ENCODE data around the gene BCKDHA. TPM values are rescaled to one million over a fixed set of nuclear protein-coding genes. Genes with fewer than 3 reads are reported as not detected.
A peak's percentile ranks its signal among the peaks of the same experiment; 100 is the strongest.

Gene BCKDHA
- total RNA-seq, 2 experiments from 2014 or later: 16.8 to 66.4 TPM

DNA sequence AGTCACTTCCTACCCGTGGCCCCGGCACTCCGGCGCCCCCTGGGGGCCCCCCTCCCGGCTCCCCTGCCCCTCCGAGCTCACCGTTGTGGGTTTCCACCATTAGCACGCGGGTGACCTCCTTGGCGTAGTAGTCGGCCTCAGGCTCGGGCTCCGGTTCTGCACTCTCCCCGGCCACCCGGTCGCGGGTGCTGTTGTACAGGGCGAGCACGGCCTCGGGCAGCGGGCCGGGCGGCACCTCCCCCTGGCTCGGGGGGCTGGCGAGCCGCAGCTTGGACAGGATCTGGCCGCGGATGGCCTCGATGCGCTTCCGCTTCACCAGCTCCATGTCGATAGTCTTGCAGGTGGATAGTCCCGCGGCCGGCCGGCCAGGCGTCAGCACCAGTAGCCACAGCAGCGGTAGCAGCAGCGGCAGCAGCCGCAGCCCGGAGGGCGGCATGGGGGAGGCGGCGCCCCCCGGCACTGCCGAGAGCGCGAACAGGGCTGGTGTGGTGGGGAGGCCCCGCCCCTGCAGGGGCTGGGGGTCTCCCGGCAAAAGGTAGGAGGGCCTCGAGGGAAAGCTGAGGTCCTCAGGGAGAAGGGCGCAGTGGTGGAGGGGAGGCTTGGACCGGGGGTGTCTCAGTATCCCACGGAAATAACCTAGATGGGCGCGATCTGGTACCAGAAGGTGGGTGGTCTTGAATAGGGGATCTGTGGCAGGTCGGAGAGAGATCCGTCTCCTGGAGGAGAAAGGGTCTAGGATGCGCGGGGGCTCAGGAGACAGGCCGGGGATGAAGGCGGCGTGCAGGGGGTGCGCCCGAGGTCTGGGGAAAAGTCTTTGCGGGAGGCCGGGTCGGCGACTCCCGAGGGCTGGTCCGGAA lies 44.8 kb upstream of the BCKDHA start:
- peak; percentile 82 for DNase-seq (ENCODE audit: low spot score)
- Histone ChIP-seq H3K4me2 (ENCODE audit: low read length) (peak overlapping the region; percentile 78), H3K79me2 (ENCODE audit: insufficient read depth, low read depth, low read length) (peaks cover 42% of the 10 kb centered on the region; the same call in 1 of the 2 replicates), H3K4me1 (ENCODE audit: insufficient read depth, low read length, poor library complexity, severe bottlenecking) (peaks cover 21% of the 10 kb centered on the region), H3K9me2 (ENCODE audit: insufficient read depth, low read length) (no peaks in the 10 kb centered on the region), H3K27ac (ENCODE audit: low read depth, low read length, poor library complexity, severe bottlenecking) (peak overlapping the region; percentile 54), H3K36me3 (ENCODE audit: insufficient read depth, low read length) (peaks cover 28% of the 10 kb centered on the region), H2AFZ (ENCODE audit: low read length) (peak overlapping the region; percentile 22; the same call in 1 of the 2 replicates), H4K20me1 (ENCODE audit: insufficient read depth, low read length) (peaks cover 4% of the 10 kb centered on the region), H3K4me3 (ENCODE audit: low read depth, low read length, poor library complexity, severe bottlenecking) (peak overlapping the region; percentile 77), H3K9me3 (ENCODE audit: low read length) (no peaks in the 10 kb centered on the region)
- BruUV-seq (replicated peaks): no TSS peak
- intact Hi-C loops (cut with micrococcal nuclease; ENCODE audit: unreplicated experiment): loop anchor here (1.0 to 2.0 kb wide), 3 partner anchors 26 to 90 kb away; partner anchors contain the start of gene CCDC97
- TF ChIP-seq, protein P1, sequence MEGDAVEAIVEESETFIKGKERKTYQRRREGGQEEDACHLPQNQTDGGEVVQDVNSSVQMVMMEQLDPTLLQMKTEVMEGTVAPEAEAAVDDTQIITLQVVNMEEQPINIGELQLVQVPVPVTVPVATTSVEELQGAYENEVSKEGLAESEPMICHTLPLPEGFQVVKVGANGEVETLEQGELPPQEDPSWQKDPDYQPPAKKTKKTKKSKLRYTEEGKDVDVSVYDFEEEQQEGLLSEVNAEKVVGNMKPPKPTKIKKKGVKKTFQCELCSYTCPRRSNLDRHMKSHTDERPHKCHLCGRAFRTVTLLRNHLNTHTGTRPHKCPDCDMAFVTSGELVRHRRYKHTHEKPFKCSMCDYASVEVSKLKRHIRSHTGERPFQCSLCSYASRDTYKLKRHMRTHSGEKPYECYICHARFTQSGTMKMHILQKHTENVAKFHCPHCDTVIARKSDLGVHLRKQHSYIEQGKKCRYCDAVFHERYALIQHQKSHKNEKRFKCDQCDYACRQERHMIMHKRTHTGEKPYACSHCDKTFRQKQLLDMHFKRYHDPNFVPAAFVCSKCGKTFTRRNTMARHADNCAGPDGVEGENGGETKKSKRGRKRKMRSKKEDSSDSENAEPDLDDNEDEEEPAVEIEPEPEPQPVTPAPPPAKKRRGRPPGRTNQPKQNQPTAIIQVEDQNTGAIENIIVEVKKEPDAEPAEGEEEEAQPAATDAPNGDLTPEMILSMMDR (conservative IDR thresholded peaks at IDR 0.05; ENCODE audit: low read length): peak; percentile 89
- no peak for TF ChIP-seq EZH2phosphoT487 (IDR thresholded peaks at IDR 0.05; ENCODE audit: borderline replicate concordance, low read depth, low read length)
- CTCF ChIA-PET (ENCODE audit: unreplicated experiment): interaction anchor here (1.0 to 1.2 kb wide), 2 partner anchors 11 to 26 kb away, joined by 4 read pairs; no protein-coding TSS in a partner anchor
- POLR2A ChIA-PET: interaction anchor here (0.6 to 1.7 kb wide), 5 partner anchors 10 to 88 kb away, joined by 3 to 7 read pairs (median 4); partner anchors contain the start of gene B9D2

DNA sequence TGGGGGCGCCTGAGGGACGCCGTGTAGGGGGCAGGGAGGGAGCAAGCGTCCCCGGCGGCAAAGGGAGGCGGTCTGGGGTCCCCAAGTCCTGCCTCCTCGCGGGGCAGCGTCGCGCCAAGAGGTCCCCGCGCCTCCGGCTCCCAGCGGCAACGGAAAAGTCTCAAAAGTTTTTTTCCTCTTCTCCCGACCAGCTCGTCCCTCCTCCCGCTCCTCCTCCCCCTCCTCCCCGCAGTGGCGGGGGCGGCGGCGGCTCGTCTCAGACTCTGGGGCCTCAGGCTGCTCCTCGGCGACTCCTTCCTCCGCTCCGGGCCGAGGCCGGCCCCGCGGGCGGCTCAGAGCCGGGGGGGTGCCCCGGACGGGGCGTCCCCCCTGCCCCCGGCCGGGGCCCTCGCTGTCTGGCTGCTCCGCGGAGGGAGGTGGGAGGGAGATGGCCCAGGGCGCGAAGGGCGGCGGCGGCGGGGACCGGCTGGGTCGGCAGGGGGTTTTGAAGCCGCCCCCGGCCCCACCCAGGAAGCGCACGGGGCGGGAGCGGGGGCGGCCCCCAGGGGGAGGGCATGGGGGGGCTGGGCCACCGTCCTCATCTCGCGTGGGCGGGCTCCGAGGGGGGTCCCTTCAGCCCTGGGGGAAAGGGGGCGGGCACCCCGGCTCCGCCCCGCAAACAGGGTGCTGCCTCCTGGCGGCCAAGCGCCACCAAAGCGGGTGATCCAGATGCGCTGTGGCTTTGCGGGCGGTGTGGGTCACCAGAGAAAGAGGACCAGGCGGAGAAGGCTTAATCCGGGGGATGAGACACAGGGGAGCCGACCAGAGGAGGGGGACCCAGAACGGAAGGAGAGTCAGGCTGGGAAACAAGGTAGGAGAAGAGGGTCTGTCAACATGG lies 43.9 kb upstream of the BCKDHA start, which contains the start of gene TGFB1:
TSS of gene TGFB1 (minus strand) at position 457 of the 877 bp plus-strand sequence. CDS start 878 bp downstream, outside the sequence.
- Histone ChIP-seq H3K4me1 (ENCODE audit: insufficient read depth, low read length, poor library complexity, severe bottlenecking) (peaks cover 21% of the 10 kb centered on the region), H3K4me2 (ENCODE audit: low read length) (peak within 1 kb of the TSS; percentile 78), H4K20me1 (ENCODE audit: insufficient read depth, low read length) (peaks cover 4% of the 10 kb centered on the region), H3K27ac (ENCODE audit: low read depth, low read length, poor library complexity, severe bottlenecking) (peak within 1 kb of the TSS; percentile 54), H3K9me2 (ENCODE audit: insufficient read depth, low read length) (no peaks in the 10 kb centered on the region), H3K4me3 (ENCODE audit: low read depth, low read length, poor library complexity, severe bottlenecking) (peak within 1 kb of the TSS; percentile 77), H3K9me3 (ENCODE audit: low read length) (no peaks in the 10 kb centered on the region), H3K79me2 (ENCODE audit: insufficient read depth, low read depth, low read length) (peaks cover 42% of the 10 kb centered on the region; the same call in 1 of the 2 replicates), H2AFZ (ENCODE audit: low read length) (peak within 1 kb of the TSS; percentile 22; the same call in 1 of the 2 replicates), H3K36me3 (ENCODE audit: insufficient read depth, low read length) (peaks cover 22% of the 10 kb centered on the region)
- TSS peak; percentile 98 for BruUV-seq (replicated peaks)
- intact Hi-C loops (cut with micrococcal nuclease; ENCODE audit: unreplicated experiment): loop anchor here (2.0 kb wide), 2 partner anchors 43 to 91 kb away; partner anchors contain the start of gene CCDC97
- peak; percentile 93 for DNase-seq (ENCODE audit: low spot score)
- ChIA-PET POLR2A (interaction anchor here (1.3 to 1.7 kb wide), 2 partner anchors 9 to 27 kb away, joined by 4 to 5 read pairs; no protein-coding TSS in a partner anchor), CTCF (ENCODE audit: unreplicated experiment) (interaction anchor here (1.2 kb wide), 1 partner anchor 10 kb away, joined by 4 read pairs; no protein-coding TSS in a partner anchor)
- TF ChIP-seq, protein P1 (conservative IDR thresholded peaks at IDR 0.05; ENCODE audit: low read length): peak; percentile 85
- no peak for TF ChIP-seq EZH2phosphoT487 (IDR thresholded peaks at IDR 0.05; ENCODE audit: borderline replicate concordance, low read depth, low read length)

All from OCI-LY7 (cell line).